Measurements from ENCODE around the gene NPC1.

DNA sequence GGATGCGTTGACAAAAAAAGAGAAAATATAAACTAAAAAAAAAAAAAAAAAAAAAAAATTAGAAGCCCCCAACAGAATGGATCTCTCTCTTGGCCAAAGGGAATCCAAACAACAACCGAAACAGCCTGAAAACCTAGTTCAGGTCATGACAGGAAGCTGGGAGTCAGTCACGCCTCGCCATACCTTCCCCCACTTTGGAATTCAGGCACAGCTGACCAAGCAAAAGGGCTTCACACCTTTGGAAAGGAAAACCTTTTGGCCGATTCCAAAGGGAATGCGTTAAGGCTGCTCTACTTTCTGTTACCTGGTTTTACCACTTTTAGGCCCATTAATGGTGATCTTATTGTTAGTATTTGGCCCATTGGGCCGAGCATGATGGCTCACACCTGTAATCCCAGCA lies 100.9 kb downstream of the NPC1 start:
- TF ChIP-seq JUN (CRISPR knock-in tag; IDR thresholded peaks at IDR 0.05), result no peak
- TF ChIP-seq ELF4 (CRISPR knock-in tag; IDR thresholded peaks at IDR 0.05; ENCODE audit: low read depth), result no peak
- TF ChIP-seq SP1 (CRISPR knock-in tag; conservative IDR thresholded peaks at IDR 0.05), result no peak
- TF ChIP-seq USF2 (CRISPR knock-in tag; IDR thresholded peaks at IDR 0.05), result no peak
- TF ChIP-seq, protein P1, sequence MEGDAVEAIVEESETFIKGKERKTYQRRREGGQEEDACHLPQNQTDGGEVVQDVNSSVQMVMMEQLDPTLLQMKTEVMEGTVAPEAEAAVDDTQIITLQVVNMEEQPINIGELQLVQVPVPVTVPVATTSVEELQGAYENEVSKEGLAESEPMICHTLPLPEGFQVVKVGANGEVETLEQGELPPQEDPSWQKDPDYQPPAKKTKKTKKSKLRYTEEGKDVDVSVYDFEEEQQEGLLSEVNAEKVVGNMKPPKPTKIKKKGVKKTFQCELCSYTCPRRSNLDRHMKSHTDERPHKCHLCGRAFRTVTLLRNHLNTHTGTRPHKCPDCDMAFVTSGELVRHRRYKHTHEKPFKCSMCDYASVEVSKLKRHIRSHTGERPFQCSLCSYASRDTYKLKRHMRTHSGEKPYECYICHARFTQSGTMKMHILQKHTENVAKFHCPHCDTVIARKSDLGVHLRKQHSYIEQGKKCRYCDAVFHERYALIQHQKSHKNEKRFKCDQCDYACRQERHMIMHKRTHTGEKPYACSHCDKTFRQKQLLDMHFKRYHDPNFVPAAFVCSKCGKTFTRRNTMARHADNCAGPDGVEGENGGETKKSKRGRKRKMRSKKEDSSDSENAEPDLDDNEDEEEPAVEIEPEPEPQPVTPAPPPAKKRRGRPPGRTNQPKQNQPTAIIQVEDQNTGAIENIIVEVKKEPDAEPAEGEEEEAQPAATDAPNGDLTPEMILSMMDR (IDR thresholded peaks at IDR 0.05), result no peak
- TF ChIP-seq ARID4B (CRISPR knock-in tag; IDR thresholded peaks at IDR 0.05; ENCODE audit: borderline replicate concordance), result no peak
- TF ChIP-seq CBFB (CRISPR knock-in tag; IDR thresholded peaks at IDR 0.05; ENCODE audit: low read depth), result no peak
- TF ChIP-seq, protein P2, sequence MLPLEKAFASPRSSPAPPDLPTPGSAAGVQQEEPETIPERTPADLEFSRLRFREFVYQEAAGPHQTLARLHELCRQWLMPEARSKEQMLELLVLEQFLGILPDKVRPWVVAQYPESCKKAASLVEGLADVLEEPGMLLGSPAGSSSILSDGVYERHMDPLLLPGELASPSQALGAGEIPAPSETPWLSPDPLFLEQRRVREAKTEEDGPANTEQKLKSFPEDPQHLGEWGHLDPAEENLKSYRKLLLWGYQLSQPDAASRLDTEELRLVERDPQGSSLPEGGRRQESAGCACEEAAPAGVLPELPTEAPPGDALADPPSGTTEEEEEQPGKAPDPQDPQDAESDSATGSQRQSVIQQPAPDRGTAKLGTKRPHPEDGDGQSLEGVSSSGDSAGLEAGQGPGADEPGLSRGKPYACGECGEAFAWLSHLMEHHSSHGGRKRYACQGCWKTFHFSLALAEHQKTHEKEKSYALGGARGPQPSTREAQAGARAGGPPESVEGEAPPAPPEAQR (CRISPR knock-in tag; IDR thresholded peaks at IDR 0.05), result no peak
- TF ChIP-seq, protein P3, sequence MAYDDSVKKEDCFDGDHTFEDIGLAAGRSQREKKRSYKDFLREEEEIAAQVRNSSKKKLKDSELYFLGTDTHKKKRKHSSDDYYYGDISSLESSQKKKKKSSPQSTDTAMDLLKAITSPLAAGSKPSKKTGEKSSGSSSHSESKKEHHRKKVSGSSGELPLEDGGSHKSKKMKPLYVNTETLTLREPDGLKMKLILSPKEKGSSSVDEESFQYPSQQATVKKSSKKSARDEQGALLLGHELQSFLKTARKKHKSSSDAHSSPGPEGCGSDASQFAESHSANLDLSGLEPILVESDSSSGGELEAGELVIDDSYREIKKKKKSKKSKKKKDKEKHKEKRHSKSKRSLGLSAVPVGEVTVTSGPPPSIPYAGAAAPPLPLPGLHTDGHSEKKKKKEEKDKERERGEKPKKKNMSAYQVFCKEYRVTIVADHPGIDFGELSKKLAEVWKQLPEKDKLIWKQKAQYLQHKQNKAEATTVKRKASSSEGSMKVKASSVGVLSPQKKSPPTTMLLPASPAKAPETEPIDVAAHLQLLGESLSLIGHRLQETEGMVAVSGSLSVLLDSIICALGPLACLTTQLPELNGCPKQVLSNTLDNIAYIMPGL (CRISPR knock-in tag; IDR thresholded peaks at IDR 0.05), result no peak
- no peak for TF ChIP-seq ATF2 (CRISPR knock-in tag; IDR thresholded peaks at IDR 0.05; ENCODE audit: borderline replicate concordance, low read depth)
- no peak for TF ChIP-seq ZNF121 (CRISPR knock-in tag; IDR thresholded peaks at IDR 0.05)
- no peak for TF ChIP-seq CREB1 (CRISPR knock-in tag; IDR thresholded peaks at IDR 0.05)
- TF ChIP-seq, protein P4, sequence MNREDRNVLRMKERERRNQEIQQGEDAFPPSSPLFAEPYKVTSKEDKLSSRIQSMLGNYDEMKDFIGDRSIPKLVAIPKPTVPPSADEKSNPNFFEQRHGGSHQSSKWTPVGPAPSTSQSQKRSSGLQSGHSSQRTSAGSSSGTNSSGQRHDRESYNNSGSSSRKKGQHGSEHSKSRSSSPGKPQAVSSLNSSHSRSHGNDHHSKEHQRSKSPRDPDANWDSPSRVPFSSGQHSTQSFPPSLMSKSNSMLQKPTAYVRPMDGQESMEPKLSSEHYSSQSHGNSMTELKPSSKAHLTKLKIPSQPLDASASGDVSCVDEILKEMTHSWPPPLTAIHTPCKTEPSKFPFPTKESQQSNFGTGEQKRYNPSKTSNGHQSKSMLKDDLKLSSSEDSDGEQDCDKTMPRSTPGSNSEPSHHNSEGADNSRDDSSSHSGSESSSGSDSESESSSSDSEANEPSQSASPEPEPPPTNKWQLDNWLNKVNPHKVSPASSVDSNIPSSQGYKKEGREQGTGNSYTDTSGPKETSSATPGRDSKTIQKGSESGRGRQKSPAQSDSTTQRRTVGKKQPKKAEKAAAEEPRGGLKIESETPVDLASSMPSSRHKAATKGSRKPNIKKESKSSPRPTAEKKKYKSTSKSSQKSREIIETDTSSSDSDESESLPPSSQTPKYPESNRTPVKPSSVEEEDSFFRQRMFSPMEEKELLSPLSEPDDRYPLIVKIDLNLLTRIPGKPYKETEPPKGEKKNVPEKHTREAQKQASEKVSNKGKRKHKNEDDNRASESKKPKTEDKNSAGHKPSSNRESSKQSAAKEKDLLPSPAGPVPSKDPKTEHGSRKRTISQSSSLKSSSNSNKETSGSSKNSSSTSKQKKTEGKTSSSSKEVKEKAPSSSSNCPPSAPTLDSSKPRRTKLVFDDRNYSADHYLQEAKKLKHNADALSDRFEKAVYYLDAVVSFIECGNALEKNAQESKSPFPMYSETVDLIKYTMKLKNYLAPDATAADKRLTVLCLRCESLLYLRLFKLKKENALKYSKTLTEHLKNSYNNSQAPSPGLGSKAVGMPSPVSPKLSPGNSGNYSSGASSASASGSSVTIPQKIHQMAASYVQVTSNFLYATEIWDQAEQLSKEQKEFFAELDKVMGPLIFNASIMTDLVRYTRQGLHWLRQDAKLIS (CRISPR knock-in tag; IDR thresholded peaks at IDR 0.05; ENCODE audit: borderline replicate concordance), result no peak
- TF ChIP-seq ETV6 (CRISPR knock-in tag; IDR thresholded peaks at IDR 0.05), result no peak
